Measurements from ENCODE around the gene CNTN5. TPM values are rescaled to one million over a fixed set of nuclear protein-coding genes. Genes with fewer than 3 reads are reported as not detected.

The CNTN5 gene
- total and polyA plus RNA-seq, 2 donors = 0.07 to 0.14 TPM

DNA sequence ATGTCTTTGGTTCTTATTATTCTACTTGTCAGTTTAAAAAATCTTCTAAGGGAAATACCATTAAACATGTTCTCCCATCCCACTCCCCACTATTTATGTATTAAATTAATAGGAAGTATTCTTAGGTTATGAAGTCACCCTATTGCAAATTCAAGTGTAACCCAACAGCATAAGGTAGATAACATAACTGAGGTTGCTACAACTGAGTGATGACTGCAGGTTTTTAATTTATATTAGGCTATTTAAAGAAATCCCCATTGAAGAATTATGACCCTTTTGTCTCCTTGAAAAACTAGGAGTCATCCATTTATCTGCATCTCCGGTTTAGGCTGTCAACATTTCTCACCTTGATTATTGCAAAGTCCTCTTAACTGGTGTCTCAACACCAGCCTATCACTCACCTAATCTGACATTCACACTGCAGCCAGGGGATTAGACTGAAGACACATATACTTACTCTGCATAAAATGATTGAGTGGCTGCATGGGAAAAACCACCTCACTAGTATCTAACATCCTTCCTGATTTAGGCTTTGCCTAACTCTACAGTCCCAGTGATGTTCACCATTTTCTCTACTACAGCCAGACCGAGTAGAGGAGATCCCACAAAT is 649.4 kb downstream of the CNTN5 start:
- WGBS = 63% methylated on average over 2 of the region's 2 CpGs
- no peak overlapping the region for H3K27ac ChIP-seq (ENCODE audit: low read depth in 1 of 2, low read length in 1 of 2)
- H3K9me3 ChIP-seq (ENCODE audit: control insufficient read depth in 2 of 2, insufficient read depth in 1 of 2, low read length in 1 of 2) = no peaks in the 10 kb centered on the region
- H3K4me1 ChIP-seq (ENCODE audit: control insufficient read depth in 2 of 2, insufficient read depth in 2 of 2, low read length in 2 of 2) = no peaks in the 10 kb centered on the region
- no peaks in the 10 kb centered on the region for H3K27me3 ChIP-seq (ENCODE audit: control insufficient read depth in 2 of 2, insufficient read depth in 1 of 2, low read length in 1 of 2)
- no peaks in the 10 kb centered on the region for H3K36me3 ChIP-seq (ENCODE audit: control insufficient read depth in 2 of 2, insufficient read depth in 2 of 2, low read length in 1 of 2)
- DNase-seq (ENCODE audit: low read depth in 6 of 9, low spot score in 9 of 9) = no peak
- H3K4me3 ChIP-seq (ENCODE audit: low read length in 2 of 2) = no peak overlapping the region

DNA sequence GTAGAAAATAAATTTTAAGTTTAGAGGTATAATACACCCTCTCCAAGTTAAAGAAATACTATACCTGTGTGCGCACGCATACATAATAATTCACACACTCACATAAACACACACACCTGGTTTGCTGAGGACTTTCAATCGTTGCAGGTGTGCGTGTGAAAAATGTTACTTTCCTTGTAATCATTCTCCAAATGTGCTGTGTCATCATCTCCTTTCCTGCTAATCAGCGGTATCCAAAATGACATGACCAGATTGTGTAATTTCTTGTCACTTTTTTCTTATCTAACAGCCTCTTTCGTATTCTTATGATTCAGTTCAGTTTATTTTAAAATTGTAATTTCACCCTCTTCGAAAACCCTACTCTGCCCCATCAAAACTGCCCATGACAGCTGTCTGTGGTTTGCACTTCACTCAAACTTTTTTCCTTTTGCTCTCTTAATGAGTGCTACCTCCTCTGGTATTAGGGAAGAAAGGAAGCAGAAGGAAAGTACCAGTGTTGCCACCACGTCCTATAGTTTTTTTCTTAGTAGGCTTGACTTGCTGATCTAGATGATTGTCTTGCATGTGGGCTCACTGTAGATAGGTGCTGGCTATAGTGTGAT is 651.2 kb downstream of the CNTN5 start:
- Histone ChIP-seq H3K27me3 (ENCODE audit: control insufficient read depth in 2 of 2, insufficient read depth in 1 of 2, low read length in 1 of 2) (no peaks in the 10 kb centered on the region), H3K9me3 (ENCODE audit: control insufficient read depth in 2 of 2, insufficient read depth in 1 of 2, low read length in 1 of 2) (no peaks in the 10 kb centered on the region), H3K4me1 (ENCODE audit: control insufficient read depth in 2 of 2, insufficient read depth in 2 of 2, low read length in 2 of 2) (no peaks in the 10 kb centered on the region), H3K36me3 (ENCODE audit: control insufficient read depth in 2 of 2, insufficient read depth in 2 of 2, low read length in 1 of 2) (no peaks in the 10 kb centered on the region), H3K27ac (ENCODE audit: low read depth in 1 of 2, low read length in 1 of 2) (no peak overlapping the region), H3K4me3 (ENCODE audit: low read length in 2 of 2) (no peak overlapping the region)
- 78% methylated on average over 8 of the region's 8 CpGs for WGBS
- DNase-seq (ENCODE audit: low read depth in 6 of 9, low spot score in 9 of 9) = no peak

DNA sequence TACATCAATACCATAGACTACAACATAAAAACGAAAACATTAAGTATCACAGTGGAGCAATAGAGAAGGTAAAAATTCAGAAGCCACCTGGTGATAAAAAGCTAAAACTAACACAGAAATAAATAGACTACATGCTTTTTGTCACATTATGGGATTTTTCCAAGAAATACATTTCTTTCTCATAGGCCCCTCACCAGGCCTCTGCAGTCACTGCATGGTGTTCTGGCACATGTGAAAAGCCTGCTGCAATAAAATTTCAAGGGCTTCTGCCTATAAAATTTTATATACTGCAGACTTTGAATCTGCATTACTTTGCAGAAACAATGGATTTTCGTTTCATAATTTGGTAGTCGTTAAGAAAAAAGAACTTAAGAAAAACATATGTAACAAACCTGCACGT is 655.5 kb downstream of the CNTN5 start:
- 77% methylated on average over 4 of the region's 4 CpGs for WGBS
- H3K36me3 ChIP-seq (ENCODE audit: control insufficient read depth in 2 of 2, insufficient read depth in 2 of 2, low read length in 1 of 2) = no peaks in the 10 kb centered on the region
- no peak for DNase-seq (ENCODE audit: low read depth in 6 of 9, low spot score in 9 of 9)
- H3K9me3 ChIP-seq (ENCODE audit: control insufficient read depth in 2 of 2, insufficient read depth in 1 of 2, low read length in 1 of 2) = no peaks in the 10 kb centered on the region
- H3K27me3 ChIP-seq (ENCODE audit: control insufficient read depth in 2 of 2, insufficient read depth in 1 of 2, low read length in 1 of 2) = no peaks in the 10 kb centered on the region
- no peaks in the 10 kb centered on the region for H3K4me1 ChIP-seq (ENCODE audit: control insufficient read depth in 2 of 2, insufficient read depth in 2 of 2, low read length in 2 of 2)
- no peak overlapping the region for H3K27ac ChIP-seq (ENCODE audit: low read depth in 1 of 2, low read length in 1 of 2)
- no peak overlapping the region for H3K4me3 ChIP-seq (ENCODE audit: low read length in 2 of 2)

GRCh38 chr11:99682171-99682570 is 661.4 kb downstream of the CNTN5 start:
- 76% methylated on average over 1 of the region's 1 CpG for WGBS
- Histone ChIP-seq H3K27me3 (ENCODE audit: control insufficient read depth in 2 of 2, insufficient read depth in 1 of 2, low read length in 1 of 2) (no peaks in the 10 kb centered on the region), H3K4me1 (ENCODE audit: control insufficient read depth in 2 of 2, insufficient read depth in 2 of 2, low read length in 2 of 2) (no peaks in the 10 kb centered on the region), H3K27ac (ENCODE audit: low read depth in 1 of 2, low read length in 1 of 2) (no peak overlapping the region), H3K36me3 (ENCODE audit: control insufficient read depth in 2 of 2, insufficient read depth in 2 of 2, low read length in 1 of 2) (no peaks in the 10 kb centered on the region), H3K9me3 (ENCODE audit: control insufficient read depth in 2 of 2, insufficient read depth in 1 of 2, low read length in 1 of 2) (no peaks in the 10 kb centered on the region), H3K4me3 (ENCODE audit: low read length in 2 of 2) (no peak overlapping the region)
- DNase-seq (ENCODE audit: low read depth in 6 of 9, low spot score in 9 of 9) = no peak

GRCh38 chr11:99682646-99683045 is 661.9 kb downstream of the CNTN5 start:
- Histone ChIP-seq H3K9me3 (ENCODE audit: control insufficient read depth in 2 of 2, insufficient read depth in 1 of 2, low read length in 1 of 2) (no peaks in the 10 kb centered on the region), H3K4me1 (ENCODE audit: control insufficient read depth in 2 of 2, insufficient read depth in 2 of 2, low read length in 2 of 2) (no peaks in the 10 kb centered on the region), H3K27me3 (ENCODE audit: control insufficient read depth in 2 of 2, insufficient read depth in 1 of 2, low read length in 1 of 2) (no peaks in the 10 kb centered on the region), H3K36me3 (ENCODE audit: control insufficient read depth in 2 of 2, insufficient read depth in 2 of 2, low read length in 1 of 2) (no peaks in the 10 kb centered on the region), H3K27ac (ENCODE audit: low read depth in 1 of 2, low read length in 1 of 2) (no peak overlapping the region), H3K4me3 (ENCODE audit: low read length in 2 of 2) (no peak overlapping the region)
- no peak for DNase-seq (ENCODE audit: low read depth in 6 of 9, low spot score in 9 of 9)
- 81% methylated on average over 1 of the region's 1 CpG for WGBS

GRCh38 chr11:99683933-99684332 is 663.2 kb downstream of the CNTN5 start:
- DNase-seq (ENCODE audit: low read depth in 6 of 9, low spot score in 9 of 9) = no peak
- no peak overlapping the region for H3K27ac ChIP-seq (ENCODE audit: low read depth in 1 of 2, low read length in 1 of 2)
- H3K4me1 ChIP-seq (ENCODE audit: control insufficient read depth in 2 of 2, insufficient read depth in 2 of 2, low read length in 2 of 2) = no peaks in the 10 kb centered on the region
- H3K9me3 ChIP-seq (ENCODE audit: control insufficient read depth in 2 of 2, insufficient read depth in 1 of 2, low read length in 1 of 2) = no peaks in the 10 kb centered on the region
- WGBS = 91% methylated on average over 3 of the region's 3 CpGs
- H3K27me3 ChIP-seq (ENCODE audit: control insufficient read depth in 2 of 2, insufficient read depth in 1 of 2, low read length in 1 of 2) = no peaks in the 10 kb centered on the region
- H3K4me3 ChIP-seq (ENCODE audit: low read length in 2 of 2) = no peak overlapping the region
- no peaks in the 10 kb centered on the region for H3K36me3 ChIP-seq (ENCODE audit: control insufficient read depth in 2 of 2, insufficient read depth in 2 of 2, low read length in 1 of 2)

DNA sequence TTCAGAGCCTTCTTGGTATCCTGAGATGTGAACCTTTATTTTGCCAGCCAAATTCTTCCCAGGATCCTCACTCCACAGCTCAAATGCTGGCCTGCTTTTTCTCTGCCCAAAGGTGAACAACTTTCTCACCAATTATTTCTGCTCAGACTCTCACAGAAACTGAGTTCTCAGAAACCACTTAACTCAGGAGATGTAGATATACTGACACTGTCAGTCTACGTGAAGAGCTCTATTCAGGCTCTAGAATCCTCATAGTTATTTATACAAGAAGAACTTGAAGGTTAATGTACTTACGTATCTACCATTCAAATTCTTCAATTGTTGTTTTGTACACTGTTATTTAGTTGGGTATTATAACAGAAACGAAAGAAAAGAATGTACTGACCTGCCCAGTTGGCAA is 666.1 kb downstream of the CNTN5 start:
- Histone ChIP-seq H3K27ac (ENCODE audit: low read depth in 1 of 2, low read length in 1 of 2) (no peak overlapping the region), H3K36me3 (ENCODE audit: control insufficient read depth in 2 of 2, insufficient read depth in 2 of 2, low read length in 1 of 2) (no peaks in the 10 kb centered on the region), H3K27me3 (ENCODE audit: control insufficient read depth in 2 of 2, insufficient read depth in 1 of 2, low read length in 1 of 2) (no peaks in the 10 kb centered on the region), H3K4me3 (ENCODE audit: low read length in 2 of 2) (no peak overlapping the region), H3K4me1 (ENCODE audit: control insufficient read depth in 2 of 2, insufficient read depth in 2 of 2, low read length in 2 of 2) (no peaks in the 10 kb centered on the region), H3K9me3 (ENCODE audit: control insufficient read depth in 2 of 2, insufficient read depth in 1 of 2, low read length in 1 of 2) (no peaks in the 10 kb centered on the region)
- DNase-seq (ENCODE audit: low read depth in 6 of 9, low spot score in 9 of 9) = no peak
- WGBS = 81% methylated on average over 3 of the region's 3 CpGs

DNA sequence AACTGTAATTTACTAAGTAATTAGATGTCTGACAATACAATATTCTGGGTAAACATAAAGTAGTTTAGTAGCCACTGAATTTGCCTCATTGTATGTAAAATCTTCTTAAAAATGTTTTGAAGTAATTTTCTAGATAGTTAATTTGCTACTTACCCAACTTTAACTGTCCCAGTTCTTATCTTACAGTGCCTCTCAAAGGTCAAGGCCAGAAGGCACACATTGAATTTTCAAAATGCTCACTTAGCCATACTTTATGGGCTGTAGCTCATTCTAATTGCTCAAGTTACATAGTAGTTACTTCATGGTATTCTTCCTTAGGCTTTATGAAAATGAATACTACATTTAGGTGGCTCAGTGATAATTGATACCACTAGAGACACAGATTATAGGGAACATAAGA is 666.6 kb downstream of the CNTN5 start:
- H3K4me1 ChIP-seq (ENCODE audit: control insufficient read depth in 2 of 2, insufficient read depth in 2 of 2, low read length in 2 of 2) = no peaks in the 10 kb centered on the region
- DNase-seq (ENCODE audit: low read depth in 6 of 9, low spot score in 9 of 9) = no peak
- H3K27ac ChIP-seq (ENCODE audit: low read depth in 1 of 2, low read length in 1 of 2) = no peak overlapping the region
- H3K4me3 ChIP-seq (ENCODE audit: low read length in 2 of 2) = no peak overlapping the region
- H3K27me3 ChIP-seq (ENCODE audit: control insufficient read depth in 2 of 2, insufficient read depth in 1 of 2, low read length in 1 of 2) = no peaks in the 10 kb centered on the region
- no peaks in the 10 kb centered on the region for H3K9me3 ChIP-seq (ENCODE audit: control insufficient read depth in 2 of 2, insufficient read depth in 1 of 2, low read length in 1 of 2)
- H3K36me3 ChIP-seq (ENCODE audit: control insufficient read depth in 2 of 2, insufficient read depth in 2 of 2, low read length in 1 of 2) = no peaks in the 10 kb centered on the region

- 92% methylated on average over 6 of the region's 6 CpGs for WGBS
- Histone ChIP-seq H3K4me1 (ENCODE audit: control insufficient read depth in 2 of 2, insufficient read depth in 2 of 2, low read length in 2 of 2) (no peaks in the 10 kb centered on the region), H3K27me3 (ENCODE audit: control insufficient read depth in 2 of 2, insufficient read depth in 1 of 2, low read length in 1 of 2) (no peaks in the 10 kb centered on the region), H3K9me3 (ENCODE audit: control insufficient read depth in 2 of 2, insufficient read depth in 1 of 2, low read length in 1 of 2) (peaks cover 0 to 1% of the 10 kb centered on the region in 2 donors), H3K4me3 (ENCODE audit: low read length in 2 of 2) (no peak overlapping the region), H3K36me3 (ENCODE audit: control insufficient read depth in 2 of 2, insufficient read depth in 2 of 2, low read length in 1 of 2) (no peaks in the 10 kb centered on the region), H3K27ac (ENCODE audit: low read depth in 1 of 2, low read length in 1 of 2) (no peak overlapping the region)
- no peak for DNase-seq (ENCODE audit: low read depth in 6 of 9, low spot score in 9 of 9)
These were observed 673.3 kb downstream of the CNTN5 start for GRCh38 chr11:99693941-99694492.

Data from thymus (tissue), 11 donors.